ENCODE data around the gene EDIL3. TPM values are rescaled to one million over a fixed set of nuclear protein-coding genes. Genes with fewer than 3 reads are reported as not detected.

Gene EDIL3
- total and polyA plus RNA-seq, 2 donors (not counting 3 experiments of a cell fraction or from before 2014, with no cell fraction given), result 9.1 to 28.8 TPM

DNA sequence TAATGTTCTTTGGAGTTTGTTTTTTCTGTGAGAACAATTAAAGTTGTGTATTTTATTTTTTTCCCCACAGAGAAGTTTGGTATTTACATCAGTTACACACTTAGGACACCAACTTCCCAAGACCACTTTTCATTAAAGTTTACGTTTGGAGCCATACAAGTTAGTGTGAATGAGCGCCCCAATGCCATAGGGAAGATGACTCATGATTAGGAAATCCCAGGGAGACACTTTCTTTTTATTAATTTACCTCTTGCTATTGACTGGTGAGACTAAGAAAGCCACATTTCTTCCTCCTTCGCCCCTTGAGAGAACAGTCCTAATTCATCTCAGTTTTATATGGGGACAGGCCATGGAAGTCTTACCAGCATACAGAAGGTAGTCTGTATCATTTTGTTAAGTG lies 57.1 kb downstream of the EDIL3 start:
- no peaks in the 10 kb centered on the region for H3K27me3 ChIP-seq (ENCODE audit: control insufficient read depth in 2 of 2, insufficient read depth in 2 of 2, low read length in 2 of 2)
- BruUV-seq (replicated peaks), result no TSS peak
- no peak for TF ChIP-seq JUN (IDR thresholded peaks at IDR 0.05; ENCODE audit: borderline replicate concordance, insufficient read depth, insufficient read length, low read depth)
- TF ChIP-seq, protein P1, sequence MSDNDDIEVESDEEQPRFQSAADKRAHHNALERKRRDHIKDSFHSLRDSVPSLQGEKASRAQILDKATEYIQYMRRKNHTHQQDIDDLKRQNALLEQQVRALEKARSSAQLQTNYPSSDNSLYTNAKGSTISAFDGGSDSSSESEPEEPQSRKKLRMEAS (IDR thresholded peaks at IDR 0.05; ENCODE audit: insufficient read depth, insufficient read length), result no peak
- no peak for TF ChIP-seq MYC (IDR thresholded peaks at IDR 0.05; ENCODE audit: low read depth, low read length)
- TF ChIP-seq EZH2 (IDR thresholded peaks at IDR 0.05; ENCODE audit: borderline replicate concordance, low read depth, low read length, severe bottlenecking), result no peak
- TF ChIP-seq, protein P2, sequence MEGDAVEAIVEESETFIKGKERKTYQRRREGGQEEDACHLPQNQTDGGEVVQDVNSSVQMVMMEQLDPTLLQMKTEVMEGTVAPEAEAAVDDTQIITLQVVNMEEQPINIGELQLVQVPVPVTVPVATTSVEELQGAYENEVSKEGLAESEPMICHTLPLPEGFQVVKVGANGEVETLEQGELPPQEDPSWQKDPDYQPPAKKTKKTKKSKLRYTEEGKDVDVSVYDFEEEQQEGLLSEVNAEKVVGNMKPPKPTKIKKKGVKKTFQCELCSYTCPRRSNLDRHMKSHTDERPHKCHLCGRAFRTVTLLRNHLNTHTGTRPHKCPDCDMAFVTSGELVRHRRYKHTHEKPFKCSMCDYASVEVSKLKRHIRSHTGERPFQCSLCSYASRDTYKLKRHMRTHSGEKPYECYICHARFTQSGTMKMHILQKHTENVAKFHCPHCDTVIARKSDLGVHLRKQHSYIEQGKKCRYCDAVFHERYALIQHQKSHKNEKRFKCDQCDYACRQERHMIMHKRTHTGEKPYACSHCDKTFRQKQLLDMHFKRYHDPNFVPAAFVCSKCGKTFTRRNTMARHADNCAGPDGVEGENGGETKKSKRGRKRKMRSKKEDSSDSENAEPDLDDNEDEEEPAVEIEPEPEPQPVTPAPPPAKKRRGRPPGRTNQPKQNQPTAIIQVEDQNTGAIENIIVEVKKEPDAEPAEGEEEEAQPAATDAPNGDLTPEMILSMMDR (IDR thresholded peaks at IDR 0.05; ENCODE audit: extremely low read depth in 1 of 2, insufficient read depth in 1 of 2, low read depth in 1 of 2, low read length in 2 of 2), result no peak
- no peak for TF ChIP-seq POLR2A (IDR thresholded peaks at IDR 0.05; ENCODE audit: low read depth, low read length)
- TF ChIP-seq POLR2AphosphoS5 (IDR thresholded peaks at IDR 0.05; ENCODE audit: insufficient read depth, low read depth, low read length), result no peak
- no peak for TF ChIP-seq FOS (IDR thresholded peaks at IDR 0.05; ENCODE audit: borderline replicate concordance, insufficient read depth, low read length)
- no peak for TF ChIP-seq GATA2 (IDR thresholded peaks at IDR 0.05; ENCODE audit: insufficient read depth, insufficient read length, low read depth, low read length)
- ChIA-PET CTCF (no interaction called here), POLR2A (interaction anchor here (0.6 kb wide), 1 partner anchor 171 kb away, joined by 3 read pairs; no protein-coding TSS in a partner anchor)
- H3K79me2 ChIP-seq (ENCODE audit: control insufficient read depth, insufficient read depth, low read length), result no peaks in the 10 kb centered on the region
- no peaks in the 10 kb centered on the region for H4K20me1 ChIP-seq (replicated peaks; ENCODE audit: control insufficient read depth, extremely low read depth, insufficient read depth, low read length)
- DNase-seq (ENCODE audit: low read depth, low spot score) (no peak), FAIRE-seq (no peak)
- dilution Hi-C loops (cut with MboI; ENCODE audit: extremely low pct_ligation_motif_present, low sequenced_read_pairs) (no loop called here), intact Hi-C loops (cut with micrococcal nuclease) (no loop called here)
- no peaks in the 10 kb centered on the region for H3K9me3 ChIP-seq (replicated peaks; ENCODE audit: control insufficient read depth, insufficient read depth, low read length)
- H3K4me1 ChIP-seq (ENCODE audit: control insufficient read depth, extremely low read depth, insufficient read depth, low read length), result no peaks in the 10 kb centered on the region
- H2AFZ ChIP-seq (ENCODE audit: low read depth, low read length), result no peak overlapping the region
- no peaks in the 10 kb centered on the region for H3K36me3 ChIP-seq (ENCODE audit: control insufficient read depth in 2 of 2, extremely low read depth in 1 of 2, insufficient read depth in 2 of 2, low read length in 2 of 2)
- H3K9ac ChIP-seq (replicated peaks; ENCODE audit: extremely low read depth, insufficient read depth, low read length), result no peak overlapping the region
- H3K9me1 ChIP-seq (replicated peaks; ENCODE audit: control insufficient read depth, extremely low read depth, insufficient read depth, low read length), result no peaks in the 10 kb centered on the region
- H3K27ac ChIP-seq (ENCODE audit: insufficient read depth, low read depth, low read length), result no peak overlapping the region
- H3K4me2 ChIP-seq (ENCODE audit: insufficient read depth, low read length), result no peak overlapping the region
- H3K4me3 ChIP-seq (replicated peaks in 1 of 3; ENCODE audit: insufficient read depth in 1 of 3, low read depth in 1 of 3, low read length in 3 of 3), result no peak overlapping the region
